Measurements from ENCODE around the gene LBHD2.

DNA sequence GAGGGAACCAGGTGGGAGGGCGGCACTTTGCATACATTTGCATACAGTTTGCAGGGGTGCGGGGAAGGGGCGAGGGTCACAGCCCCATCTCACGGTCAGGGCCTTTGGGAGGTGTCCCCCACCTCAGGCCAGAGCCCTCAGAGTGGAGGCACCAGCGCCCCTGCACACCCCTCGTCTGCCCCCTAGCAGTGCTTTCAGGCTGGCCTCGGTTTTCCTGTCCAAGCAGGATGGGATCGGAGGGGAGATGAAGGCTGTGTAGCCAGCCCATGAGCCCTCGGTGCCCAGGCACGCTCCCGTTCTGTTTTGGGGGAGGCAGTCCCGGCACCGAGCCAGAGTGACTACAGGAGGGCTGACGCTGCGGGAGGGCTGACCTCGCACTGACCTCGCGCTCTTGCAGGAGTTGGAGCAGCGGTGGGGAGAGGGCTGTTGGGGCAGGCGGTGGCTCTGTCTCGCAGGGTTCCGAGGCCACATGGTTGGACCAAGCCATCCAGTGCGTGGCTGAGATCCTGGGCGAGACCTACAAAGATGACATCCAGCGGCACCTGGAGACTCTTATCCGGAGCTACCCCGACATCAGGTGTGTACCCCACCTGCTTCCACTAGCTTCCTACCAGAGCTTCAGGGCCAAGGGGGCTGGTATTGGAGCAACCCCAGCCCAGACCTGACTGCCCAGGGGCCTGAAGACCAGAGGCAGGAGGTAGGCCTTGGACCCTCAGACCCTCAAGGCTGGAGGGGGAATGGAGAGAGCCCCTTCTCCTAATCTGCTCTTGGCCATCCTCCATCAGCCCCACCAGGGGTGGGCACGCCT lies 24.1 kb downstream of the LBHD2 start:
- TF ChIP-seq, protein P1, sequence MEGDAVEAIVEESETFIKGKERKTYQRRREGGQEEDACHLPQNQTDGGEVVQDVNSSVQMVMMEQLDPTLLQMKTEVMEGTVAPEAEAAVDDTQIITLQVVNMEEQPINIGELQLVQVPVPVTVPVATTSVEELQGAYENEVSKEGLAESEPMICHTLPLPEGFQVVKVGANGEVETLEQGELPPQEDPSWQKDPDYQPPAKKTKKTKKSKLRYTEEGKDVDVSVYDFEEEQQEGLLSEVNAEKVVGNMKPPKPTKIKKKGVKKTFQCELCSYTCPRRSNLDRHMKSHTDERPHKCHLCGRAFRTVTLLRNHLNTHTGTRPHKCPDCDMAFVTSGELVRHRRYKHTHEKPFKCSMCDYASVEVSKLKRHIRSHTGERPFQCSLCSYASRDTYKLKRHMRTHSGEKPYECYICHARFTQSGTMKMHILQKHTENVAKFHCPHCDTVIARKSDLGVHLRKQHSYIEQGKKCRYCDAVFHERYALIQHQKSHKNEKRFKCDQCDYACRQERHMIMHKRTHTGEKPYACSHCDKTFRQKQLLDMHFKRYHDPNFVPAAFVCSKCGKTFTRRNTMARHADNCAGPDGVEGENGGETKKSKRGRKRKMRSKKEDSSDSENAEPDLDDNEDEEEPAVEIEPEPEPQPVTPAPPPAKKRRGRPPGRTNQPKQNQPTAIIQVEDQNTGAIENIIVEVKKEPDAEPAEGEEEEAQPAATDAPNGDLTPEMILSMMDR (IDR thresholded peaks at IDR 0.05; ENCODE audit: poor library complexity, severe bottlenecking) = no peak
- TF ChIP-seq POLR2AphosphoS5 (IDR thresholded peaks at IDR 0.05) = no peak

Data from neural cell (in vitro differentiated cells).